K562 (cell line): Measurements from ENCODE around the gene RIOK3. TPM values are rescaled to one million over a fixed set of nuclear protein-coding genes. Genes with fewer than 3 reads are reported as not detected.

ENCODE experiments used
- CBFA2T3 ChIP-seq: fragments of 450-650 bp; IDR thresholded peaks from 2 replicates; pipeline ENCODE4 v1.6.1; 2017
- CREBBP ChIP-seq: IDR thresholded peaks from one replicate; pipeline ENCODE4 v1.6.1; 2012; ENCODE audit warnings: low read depth, mild to moderate bottlenecking, control low read depth, inconsistent platforms, low read length
- ETV1 ChIP-seq: fragments of 450-650 bp; conservative IDR thresholded peaks from 2 replicates; pipeline ENCODE4 v1.6.1; 2016; ENCODE audit warnings: missing genetic modification characterization, control low read depth, low read depth, missing compliant biosample characterization
- FOSL1 ChIP-seq: fragments of 200-800 bp; sonication (Bioruptor generic); conservative IDR thresholded peaks from 2 replicates; pipeline ENCODE4 v1.6.1; 2016; ENCODE audit warnings: missing genetic modification characterization, missing compliant biosample characterization
- FOXA1 ChIP-seq: fragments of 450-650 bp; IDR thresholded peaks from 2 replicates; pipeline ENCODE4 v1.6.1; 2016; ENCODE audit warnings: mild to moderate bottlenecking, borderline replicate concordance
- FOXA3 ChIP-seq, 2 experiments: fragments of 450-650 bp in 1 of 2; sonication (generic) in 1 of 2; formaldehyde crosslinking; IDR thresholded peaks in 1 of 2; conservative IDR thresholded peaks in 1 of 2; 2 replicates each; pipeline versions ENCODE4 v1.4.0 to v1.8.0; 2020 to 2022; ENCODE audit warnings: mild to moderate bottlenecking in 2 of 2, missing genetic modification reagents in 1 of 2
- HCFC1 ChIP-seq: IDR thresholded peaks from 2 replicates; pipeline ENCODE4 v1.6.1; 2012; ENCODE audit warnings: low read depth, low read length, improper control_type of control experiment
- JUND ChIP-seq, 2 experiments: IDR thresholded peaks; 2 replicates in 1 of 2; 3 replicates in 1 of 2; pipeline ENCODE4 v1.6.1; 2011; ENCODE audit warnings: borderline replicate concordance in 2 of 2, low read depth in 2 of 2, low read length in 2 of 2, improper control_type of control experiment in 1 of 2, missing biosample characterization in 1 of 2, missing genetic modification characterization in 1 of 2, missing genetic modification reagents in 1 of 2
- MIER1 ChIP-seq: fragments of 450-650 bp; IDR thresholded peaks from 2 replicates; pipeline ENCODE4 v1.6.1; 2016; ENCODE audit warnings: antibody characterized with exemption, mild to moderate bottlenecking, low read depth
- NR2F6 ChIP-seq: fragments of 450-650 bp; formaldehyde crosslinking; IDR thresholded peaks from 2 replicates; pipeline ENCODE4 v1.4.0; 2020; ENCODE audit warnings: mild to moderate bottlenecking
- PTRF ChIP-seq: fragments of 450-650 bp; IDR thresholded peaks from 2 replicates; pipeline ENCODE4 v1.6.1; 2016; ENCODE audit warnings: mild to moderate bottlenecking, missing genetic modification characterization, missing compliant biosample characterization
- SNRNP70 ChIP-seq: fragments of 200-400 bp; formaldehyde crosslinking; optimal IDR thresholded peaks from 2 replicates; pipeline ENCODE3; 2017; ENCODE audit warnings: low read depth, low read length
- SREBF2 ChIP-seq: sonication (generic); formaldehyde crosslinking; IDR thresholded peaks from 2 replicates; pipeline ENCODE4 v1.4.0; 2020; ENCODE audit warnings: mild to moderate bottlenecking, missing genetic modification reagents
- TAL1 ChIP-seq: fragments of 450-650 bp; IDR thresholded peaks from 2 replicates; pipeline ENCODE4 v1.6.1; 2016; ENCODE audit warnings: mild to moderate bottlenecking
- TCFL5 ChIP-seq: fragments of 250-450 bp; sonication (Bioruptor Pico); conservative IDR thresholded peaks from 2 replicates; pipeline ENCODE4 v1.6.1; 2021; ENCODE audit warnings: mild to moderate bottlenecking, moderate library complexity, matching md5 sums
- ZNF3 ChIP-seq: fragments of 250-450 bp; sonication (Bioruptor Pico); IDR thresholded peaks from 2 replicates; pipeline ENCODE4 v1.5.0; 2021; ENCODE audit warnings: mild to moderate bottlenecking, moderate library complexity
- ZNF311 ChIP-seq: fragments of 250-450 bp; sonication (Bioruptor Pico); IDR thresholded peaks from 2 replicates; pipeline ENCODE4 v1.4.0; 2020; ENCODE audit warnings: mild to moderate bottlenecking, moderate library complexity
- polyA plus RNA-seq, 8 experiments: library from polyadenylated mRNA; depleted of rRNA in 4 of 8; stranded (reverse) in 5 of 8; unstranded in 3 of 8; fragments of >200 nt; fragmentation: Nextera tagmentation in 2 of 8; fragmentation: Illumina TruSeq in 1 of 8; extraction: Ambion mirVana in 2 of 8; extraction: Trizol in 1 of 8; gene quantifications; 2 replicates each; pipeline versions ENCODE4 v1.2.1 to v1.2.3, GENCODE V29; 2011 to 2014; ENCODE audit warnings: inconsistent platforms in 1 of 8, missing spikeins in 1 of 8
- total RNA-seq, 7 experiments: library from RNA; depleted of rRNA in 6 of 7; stranded (reverse); fragments of >200 nt in 6 of 7; fragmentation: Illumina TruSeq in 2 of 7; extraction: Trizol in 2 of 7; gene quantifications; 2 replicates each; pipeline versions ENCODE4 v1.2.1 to v1.2.3, GENCODE V29; 2011 to 2021; ENCODE audit warnings: low replicate concordance in 1 of 7
- TF ChIP-seq, protein P1 (sequence below), 2 experiments: IDR thresholded peaks in 1 of 2; conservative IDR thresholded peaks in 1 of 2; 2 replicates each; pipeline ENCODE4 v1.6.1; 2016; ENCODE audit warnings: low read depth in 2 of 2, mild to moderate bottlenecking in 1 of 2, missing compliant biosample characterization in 1 of 2, missing genetic modification characterization in 1 of 2, moderate library complexity in 1 of 2
- TF ChIP-seq, protein P2 (sequence below): IDR thresholded peaks from 2 replicates; pipeline ENCODE4 v1.6.1; 2012; ENCODE audit warnings: low read depth, low read length, improper control_type of control experiment, borderline replicate concordance
- TF ChIP-seq, protein P3 (sequence below): fragments of 450-650 bp; IDR thresholded peaks from 2 replicates; pipeline ENCODE4 v1.6.1; 2016; ENCODE audit warnings: missing biosample characterization, missing genetic modification characterization
- TF ChIP-seq, protein P4 (sequence below): sonication (generic); formaldehyde crosslinking; IDR thresholded peaks from 2 replicates; pipeline ENCODE4 v1.8.0; 2022; ENCODE audit warnings: mild to moderate bottlenecking, missing genetic modification reagents

RIOK3 gene
- total and polyA plus RNA-seq, 9 of the 15 experiments (the other 6 are each of a cell fraction or from before 2014, with no cell fraction given): 21.4 to 89.5 (median 62.9) TPM

DNA sequence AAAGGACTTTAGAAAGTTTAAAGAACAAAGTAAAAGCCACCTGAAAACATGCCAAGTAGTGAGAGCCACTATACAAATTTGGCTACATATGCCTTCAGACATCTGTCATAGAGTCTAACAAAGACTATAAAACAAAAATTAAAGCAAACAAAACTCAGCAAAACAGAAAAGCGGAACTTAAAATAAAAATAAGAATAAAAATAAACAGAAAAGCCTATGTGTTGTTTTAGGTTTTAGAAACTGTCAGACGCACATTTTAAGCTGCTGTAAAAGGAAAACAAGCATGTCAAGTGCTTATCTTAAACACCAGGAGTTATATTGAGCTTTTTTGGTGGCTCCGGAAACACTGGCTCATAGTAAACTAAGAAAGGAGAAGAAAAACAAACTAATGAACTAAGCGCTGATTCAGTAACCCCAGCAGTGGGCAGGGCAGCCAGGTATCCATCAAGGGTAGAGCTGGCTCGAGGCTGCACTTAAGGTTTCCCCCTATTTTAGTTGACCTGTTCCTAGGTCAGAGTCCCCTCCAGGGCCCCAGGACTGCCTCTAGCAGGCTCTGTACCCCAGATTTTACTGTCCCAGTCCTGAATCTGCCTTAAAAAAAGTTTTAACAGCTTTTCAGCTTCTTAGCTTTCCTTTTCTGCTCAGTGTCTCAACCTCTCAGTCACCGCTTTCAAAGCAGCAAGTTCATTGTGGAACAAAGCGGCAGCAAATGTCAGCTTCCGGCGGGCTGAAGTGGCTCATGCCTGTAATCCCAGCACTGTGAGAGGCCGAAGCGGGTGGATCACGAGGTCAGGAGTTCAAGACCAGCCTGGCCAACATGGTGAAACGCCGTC, 34.9 kb downstream of the RIOK3 start (continued):
- TF ChIP-seq, protein P1, sequence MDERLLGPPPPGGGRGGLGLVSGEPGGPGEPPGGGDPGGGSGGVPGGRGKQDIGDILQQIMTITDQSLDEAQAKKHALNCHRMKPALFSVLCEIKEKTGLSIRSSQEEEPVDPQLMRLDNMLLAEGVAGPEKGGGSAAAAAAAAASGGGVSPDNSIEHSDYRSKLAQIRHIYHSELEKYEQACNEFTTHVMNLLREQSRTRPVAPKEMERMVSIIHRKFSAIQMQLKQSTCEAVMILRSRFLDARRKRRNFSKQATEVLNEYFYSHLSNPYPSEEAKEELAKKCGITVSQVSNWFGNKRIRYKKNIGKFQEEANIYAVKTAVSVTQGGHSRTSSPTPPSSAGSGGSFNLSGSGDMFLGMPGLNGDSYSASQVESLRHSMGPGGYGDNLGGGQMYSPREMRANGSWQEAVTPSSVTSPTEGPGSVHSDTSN (CRISPR knock-in tag; IDR thresholded peaks at IDR 0.05; ENCODE audit: low read depth): no peak
- TF ChIP-seq, protein P1 (tag; conservative IDR thresholded peaks at IDR 0.05; ENCODE audit: low read depth): 0 out of 2 replicates have a peak, but pooled peaks have one; percentile 22
- TF ChIP-seq TCFL5 (CRISPR knock-in tag) (no peak), MIER1 (no peak), SREBF2 (CRISPR knock-in tag) (no peak), CBFA2T3 (peak; percentile 81), ZNF311 (CRISPR knock-in tag) (no peak), ETV1 (tag) (peak; percentile 80), SNRNP70 (no peak), JUND (IDR thresholded peaks at IDR 0.05; ENCODE audit: borderline replicate concordance, low read depth, low read length) (peak; percentile 75), JUND (tag; IDR thresholded peaks at IDR 0.05; ENCODE audit: borderline replicate concordance, low read depth, low read length) (peak; percentile 73; the same call in 1 of the 3 replicates), HCFC1 (peak; percentile 32; the same call in 1 of the 2 replicates), FOXA3 (CRISPR knock-in tag; conservative IDR thresholded peaks at IDR 0.05 in 1 of 2, IDR thresholded peaks at IDR 0.05 in 1 of 2) (peak in 1 of 2 experiments; percentile 16; a peak in 1 of 4 replicates), ZNF3 (CRISPR knock-in tag) (no peak), TAL1 (peak; percentile 78), CREBBP (no peak), FOXA1 (no peak), PTRF (tag) (no peak), NR2F6 (CRISPR knock-in tag) (no peak), FOSL1 (tag) (peak; percentile 79)
- TF ChIP-seq, protein P2, sequence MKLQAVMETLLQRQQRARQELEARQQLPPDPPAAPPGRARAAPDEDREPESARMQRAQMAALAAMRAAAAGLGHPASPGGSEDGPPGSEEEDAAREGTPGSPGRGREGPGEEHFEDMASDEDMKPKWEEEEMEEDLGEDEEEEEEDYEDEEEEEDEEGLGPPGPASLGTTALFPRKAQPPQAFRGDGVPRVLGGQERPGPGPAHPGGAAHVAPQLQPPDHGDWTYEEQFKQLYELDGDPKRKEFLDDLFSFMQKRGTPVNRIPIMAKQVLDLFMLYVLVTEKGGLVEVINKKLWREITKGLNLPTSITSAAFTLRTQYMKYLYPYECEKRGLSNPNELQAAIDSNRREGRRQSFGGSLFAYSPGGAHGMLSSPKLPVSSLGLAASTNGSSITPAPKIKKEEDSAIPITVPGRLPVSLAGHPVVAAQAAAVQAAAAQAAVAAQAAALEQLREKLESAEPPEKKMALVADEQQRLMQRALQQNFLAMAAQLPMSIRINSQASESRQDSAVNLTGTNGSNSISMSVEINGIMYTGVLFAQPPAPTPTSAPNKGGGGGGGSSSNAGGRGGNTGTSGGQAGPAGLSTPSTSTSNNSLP: peak; percentile 50; the same call in 1 of the 2 replicates
- TF ChIP-seq, protein P3, sequence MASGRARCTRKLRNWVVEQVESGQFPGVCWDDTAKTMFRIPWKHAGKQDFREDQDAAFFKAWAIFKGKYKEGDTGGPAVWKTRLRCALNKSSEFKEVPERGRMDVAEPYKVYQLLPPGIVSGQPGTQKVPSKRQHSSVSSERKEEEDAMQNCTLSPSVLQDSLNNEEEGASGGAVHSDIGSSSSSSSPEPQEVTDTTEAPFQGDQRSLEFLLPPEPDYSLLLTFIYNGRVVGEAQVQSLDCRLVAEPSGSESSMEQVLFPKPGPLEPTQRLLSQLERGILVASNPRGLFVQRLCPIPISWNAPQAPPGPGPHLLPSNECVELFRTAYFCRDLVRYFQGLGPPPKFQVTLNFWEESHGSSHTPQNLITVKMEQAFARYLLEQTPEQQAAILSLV: no peak
- TF ChIP-seq, protein P4, sequence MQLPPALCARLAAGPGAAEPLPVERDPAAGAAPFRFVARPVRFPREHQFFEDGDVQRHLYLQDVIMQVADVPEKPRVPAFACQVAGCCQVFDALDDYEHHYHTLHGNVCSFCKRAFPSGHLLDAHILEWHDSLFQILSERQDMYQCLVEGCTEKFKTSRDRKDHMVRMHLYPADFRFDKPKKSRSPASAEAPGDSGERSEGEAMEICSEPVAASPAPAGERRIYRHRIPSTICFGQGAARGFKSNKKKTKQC (CRISPR knock-in tag): 0 out of 2 replicates have a peak, but pooled peaks have one; percentile 39
